Naive thymus-derived CD4-positive, alpha-beta T cell (primary cell): Measurements from ENCODE around the gene RTEL1. TPM values are rescaled to one million over a fixed set of nuclear protein-coding genes. Genes with fewer than 3 reads are reported as not detected.
A peak's percentile ranks its signal among the peaks of the same experiment; 100 is the strongest.

ENCODE experiments used
- ATAC-seq: fragments of 150-1000 bp; cut with Tn5 transposase; 2 replicates; pipeline ENCODE4 v1.10.0; 2021; ENCODE audit warnings: mild to moderate bottlenecking, moderate library complexity
- CTCF ChIA-PET: fragments of 350-600 bp; sonication (Branson Sonifier 250); formaldehyde crosslinking; loops from one replicate; lab custom pipeline; 2021; ENCODE audit warnings: antibody characterized with exemption; lab: Charles Lee
- POLR2A ChIA-PET: fragments of 350-600 bp; sonication (Branson Sonifier 250); formaldehyde crosslinking; loops from one replicate; lab custom pipeline; 2021; ENCODE audit warnings: antibody characterized with exemption, inconsistent platforms; lab: Charles Lee
- DNase-seq, 9 donors: peaks; one replicate each; pipeline versions ENCODE4 v3.0.0 to v3.0.0-alpha.2; 2020 to 2022; ENCODE audit warnings: mixed read lengths in 1 of 9
- H3K27ac ChIP-seq: one replicate; pipeline ENCODE4 v1.7.0; 2013; ENCODE audit warnings: mild to moderate bottlenecking, low read depth, low read length, moderate library complexity
- H3K27me3 ChIP-seq, 2 donors: one replicate each; pipeline ENCODE4 v1.7.0; 2013; ENCODE audit warnings: low read length in 2 of 2, mild to moderate bottlenecking in 2 of 2, moderate library complexity in 2 of 2; ENCODE audit not compliant: control insufficient read depth in 2 of 2, insufficient read depth in 2 of 2
- H3K36me3 ChIP-seq, 3 experiments: 1 replicate in 2 of 3; 2 replicates in 1 of 3; pipeline ENCODE4 v1.7.0; 2013; ENCODE audit warnings: low read length in 3 of 3, mild to moderate bottlenecking in 3 of 3, moderate library complexity in 1 of 3; ENCODE audit not compliant: insufficient read depth in 3 of 3, control insufficient read depth in 2 of 3
- H3K4me1 ChIP-seq, 2 donors: one replicate each; pipeline ENCODE4 v1.7.0; 2013; ENCODE audit warnings: low read length in 2 of 2, mild to moderate bottlenecking in 2 of 2, moderate library complexity in 1 of 2; ENCODE audit not compliant: control insufficient read depth in 2 of 2, insufficient read depth in 2 of 2
- H3K4me3 ChIP-seq: 2 replicates; pipeline ENCODE4 v1.7.0; 2013; ENCODE audit warnings: mild to moderate bottlenecking, low read length
- H3K9me3 ChIP-seq, 3 experiments: 1 replicate in 2 of 3; 2 replicates in 1 of 3; pipeline ENCODE4 v1.7.0; 2013; ENCODE audit warnings: low read length in 3 of 3; ENCODE audit not compliant: control insufficient read depth in 2 of 3
- H3K27ac Mint-ChIP-seq, 9 donors: one replicate each; pipeline ENCODE4 v1.8.0; 2020 to 2022; ENCODE audit warnings: mixed read lengths in 9 of 9, mild to moderate bottlenecking in 8 of 9, moderate library complexity in 5 of 9, inconsistent platforms in 2 of 9
- H3K27me3 Mint-ChIP-seq, 5 donors: one replicate each; pipeline ENCODE4 v1.8.0; 2021 to 2022; ENCODE audit warnings: mixed read lengths in 5 of 5, mild to moderate bottlenecking in 1 of 5
- H3K36me3 Mint-ChIP-seq, 5 donors: one replicate each; pipeline ENCODE4 v1.8.0; 2020 to 2022; ENCODE audit warnings: mixed read lengths in 5 of 5, mild to moderate bottlenecking in 3 of 5, inconsistent platforms in 1 of 5
- H3K4me1 Mint-ChIP-seq, 7 donors: one replicate each; pipeline ENCODE4 v1.8.0; 2020 to 2022; ENCODE audit warnings: mixed read lengths in 7 of 7, mild to moderate bottlenecking in 3 of 7, inconsistent platforms in 1 of 7
- H3K4me3 Mint-ChIP-seq, 10 donors: one replicate each; pipeline ENCODE4 v1.8.0; 2020 to 2022; ENCODE audit warnings: mild to moderate bottlenecking in 10 of 10, mixed read lengths in 10 of 10, moderate library complexity in 6 of 10, inconsistent platforms in 2 of 10
- H3K9me3 Mint-ChIP-seq, 11 donors: one replicate each; pipeline ENCODE4 v1.8.0; 2020 to 2022; ENCODE audit warnings: mixed read lengths in 11 of 11, mild to moderate bottlenecking in 4 of 11, inconsistent platforms in 1 of 11, moderate library complexity in 1 of 11
- intact Hi-C, 2 donors: fragments of 100-400 bp; cut with micrococcal nuclease; formaldehyde crosslinking; loops; one replicate each; pipeline ENCODE4 v1.15.1; 2023
- polyA plus RNA-seq, 2 donors: library from polyadenylated mRNA; unstranded; fragments of 300-500 nt; fragmentation: Illumina TruSeq; gene quantifications; one replicate each; pipeline ENCODE4 v1.2.3, GENCODE V29; 2021
- total RNA-seq, 6 experiments: library from RNA in 5 of 6; stranded (reverse) in 5 of 6; gene quantifications; 1 replicate in 5 of 6; 2 replicates in 1 of 6; pipeline ENCODE4 v1.2.3 and lab custom pipeline; 2021 to 2026

Gene RTEL1
- total and polyA plus RNA-seq, 7 experiments from 2014 or later: 1.9 to 47.2 (median 31.6) TPM

DNA sequence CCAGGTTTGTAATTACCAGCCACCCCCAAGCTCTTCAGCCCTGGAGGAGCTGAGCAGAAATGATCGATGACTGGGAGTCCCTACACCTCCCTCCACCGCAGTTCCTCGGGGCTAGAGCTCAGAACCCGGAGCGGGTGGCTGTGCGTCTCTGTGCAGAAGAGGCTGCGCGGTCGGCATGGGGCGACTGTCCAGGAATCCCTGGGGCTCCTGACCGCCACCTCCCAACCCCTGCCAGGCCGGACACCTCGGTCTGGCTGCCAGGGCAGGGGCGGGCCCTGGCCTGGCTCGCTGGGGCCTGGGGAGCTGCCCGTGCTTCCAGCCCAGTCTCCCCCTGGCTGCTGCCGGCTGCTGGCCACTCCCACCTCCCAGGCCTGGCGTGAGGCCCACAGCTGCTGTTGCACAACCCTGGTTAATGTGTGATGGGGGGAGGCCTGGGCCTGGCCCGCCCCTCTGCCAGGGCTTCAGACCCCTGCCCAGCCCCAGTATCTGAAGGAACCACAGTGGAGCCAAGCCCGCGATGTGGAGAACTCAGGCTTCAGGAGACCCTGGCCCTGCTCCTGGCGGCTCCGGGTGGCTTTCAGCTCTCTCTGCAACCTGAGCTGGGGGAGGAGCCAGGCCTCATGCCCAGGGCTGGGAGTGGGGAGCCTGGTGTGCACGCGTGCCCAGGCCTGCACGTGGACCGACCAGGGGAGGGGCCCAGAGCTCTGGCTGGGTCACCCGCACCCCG lies 82.7 kb downstream of the RTEL1 start:
- ChIA-PET CTCF (interaction anchor here (0.6 to 1.5 kb wide), 8 partner anchors 10 to 299 kb away, joined by 3 to 7 read pairs (median 4); partner anchors contain the start of genes ARFRP1, TPD52L2 and ZGPAT), POLR2A (interaction anchor here (0.6 to 9.9 kb wide), 11 partner anchors 8 to 125 kb away, joined by 3 to 137 read pairs (median 3); partner anchors contain the start of genes ARFRP1, TPD52L2 and ZGPAT)
- Histone ChIP-seq H3K36me3 (peaks cover 0 to 27% (median 0%) of the 10 kb centered on the region in 3 experiments), H3K9me3 (no peaks in the 10 kb centered on the region), H3K4me3 (peak overlapping the region; percentile 69), H3K27ac (peak overlapping the region; percentile 71), H3K27me3 (no peaks in the 10 kb centered on the region), H3K4me1 (peaks cover 17 to 25% of the 10 kb centered on the region in 2 donors)
- peak overlapping the region in 2 of 9 donors; percentile 38 to 82 for H3K27ac Mint-ChIP-seq
- no peaks in the 10 kb centered on the region for H3K9me3 Mint-ChIP-seq
- intact Hi-C loops: loop anchor here in 1 of 2 donors (1.0 to 5.0 kb wide), 2 partner anchors 11 to 33 kb away; partner anchors contain the start of genes ARFRP1 and ZGPAT
- ATAC-seq (peak; percentile 16), DNase-seq (peak in 7 of 9 donors; percentile 31 to 56 (median 50))
- peaks cover 5 to 14% (median 9%) of the 10 kb centered on the region in 7 donors for H3K4me1 Mint-ChIP-seq
- peak overlapping the region; percentile 40 to 84 (median 66) for H3K4me3 Mint-ChIP-seq
- peaks cover 0 to 7% (median 0%) of the 10 kb centered on the region in 5 donors for H3K36me3 Mint-ChIP-seq
- H3K27me3 Mint-ChIP-seq: no peaks in the 10 kb centered on the region

DNA sequence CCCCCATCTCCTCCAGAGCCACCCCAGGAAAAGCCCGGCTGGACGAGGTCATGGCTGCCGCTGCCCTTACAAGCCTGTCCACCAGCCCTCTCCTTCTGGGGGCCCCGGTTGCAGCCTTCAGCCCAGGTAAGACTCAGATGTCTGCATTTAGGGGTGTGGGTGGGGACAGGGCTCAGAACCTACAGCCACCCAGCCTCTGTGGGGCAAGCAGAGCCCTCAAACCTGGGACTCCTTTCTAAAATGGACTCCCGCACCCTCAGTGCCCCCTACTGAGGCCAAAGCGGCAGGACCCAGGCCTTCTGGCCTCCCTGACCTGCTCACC lies 83.2 kb downstream of the RTEL1 start:
- Mint-ChIP-seq H3K27me3 (no peaks in the 10 kb centered on the region), H3K36me3 (peaks cover 0 to 4% (median 0%) of the 10 kb centered on the region in 5 donors), H3K4me1 (peaks cover 0 to 9% (median 5%) of the 10 kb centered on the region in 7 donors), H3K4me3 (peak overlapping the region; percentile 25 to 84 (median 64)), H3K9me3 (no peaks in the 10 kb centered on the region), H3K27ac (peak overlapping the region in 2 of 9 donors; percentile 28 to 82)
- ATAC-seq (no peak), DNase-seq (no peak)
- H3K27ac ChIP-seq: peak overlapping the region; percentile 71
- CTCF ChIA-PET: interaction anchor here (1.2 to 1.5 kb wide), 4 partner anchors 9 to 203 kb away, joined by 4 to 7 read pairs (median 4); partner anchors contain the start of genes ARFRP1 and ZGPAT
- intact Hi-C loops: loop anchor here in 1 of 2 donors (5.0 kb wide), 1 partner anchor 34 kb away; the partner anchor contains the start of genes ARFRP1 and ZGPAT
- POLR2A ChIA-PET: interaction anchor here (1.2 to 9.9 kb wide), 6 partner anchors 10 to 124 kb away, joined by 3 to 137 read pairs (median 8); partner anchors contain the start of genes ARFRP1, TPD52L2 and ZGPAT
- H3K9me3 ChIP-seq: no peaks in the 10 kb centered on the region
- peak overlapping the region; percentile 69 for H3K4me3 ChIP-seq
- peaks cover 12 to 19% of the 10 kb centered on the region in 2 donors for H3K4me1 ChIP-seq
- no peaks in the 10 kb centered on the region for H3K27me3 ChIP-seq
- peaks cover 0 to 24% (median 0%) of the 10 kb centered on the region in 3 experiments for H3K36me3 ChIP-seq

DNA sequence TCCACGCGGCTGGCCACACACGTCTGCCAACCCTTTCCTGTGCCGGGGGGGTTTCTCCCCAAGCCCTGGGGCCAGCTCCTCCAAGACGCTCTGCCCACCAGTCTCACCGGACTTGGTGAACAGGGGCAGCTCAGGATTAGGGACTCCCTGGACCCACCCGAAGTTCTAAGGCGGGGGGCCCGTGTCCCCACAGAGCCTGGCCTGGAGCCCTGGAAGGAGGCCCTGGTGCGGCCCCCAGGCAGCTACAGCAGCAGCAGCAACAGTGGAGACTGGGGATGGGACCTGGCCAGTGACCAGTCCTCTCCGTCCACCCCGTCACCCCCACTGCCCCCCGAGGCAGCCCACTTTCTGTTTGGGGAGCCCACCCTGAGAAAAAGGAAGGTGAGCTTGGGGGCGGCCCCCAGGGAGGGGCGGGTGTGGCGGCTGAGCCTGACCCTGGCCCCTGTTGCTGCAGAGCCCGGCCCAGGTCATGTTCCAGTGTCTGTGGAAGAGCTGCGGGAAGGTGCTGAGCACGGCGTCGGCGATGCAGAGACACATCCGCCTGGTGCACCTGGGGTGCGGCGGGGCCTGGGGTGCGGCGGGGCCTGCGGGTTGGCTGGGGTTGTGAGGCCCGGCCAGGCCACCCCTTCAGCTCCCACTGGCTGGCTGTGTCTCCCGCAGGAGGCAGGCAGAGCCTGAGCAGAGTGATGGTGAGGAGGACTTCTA lies 83.7 kb downstream of the RTEL1 start:
- Mint-ChIP-seq H3K9me3 (no peaks in the 10 kb centered on the region), H3K27me3 (no peaks in the 10 kb centered on the region), H3K36me3 (peaks cover 0 to 4% (median 0%) of the 10 kb centered on the region in 5 donors), H3K27ac (peak overlapping the region in 1 of 9 donors; percentile 28), H3K4me3 (peak overlapping the region in 9 of 10 donors; percentile 25 to 84 (median 65)), H3K4me1 (peaks cover 0 to 6% (median 4%) of the 10 kb centered on the region in 7 donors)
- CTCF ChIA-PET: interaction anchor here (0.5 to 1.5 kb wide), 2 partner anchors 14 to 204 kb away, joined by 4 to 7 read pairs; no protein-coding TSS in a partner anchor
- Histone ChIP-seq H3K36me3 (peaks cover 0 to 22% (median 0%) of the 10 kb centered on the region in 3 experiments), H3K9me3 (no peaks in the 10 kb centered on the region), H3K4me3 (no peak overlapping the region), H3K27ac (peak overlapping the region; percentile 71), H3K4me1 (peaks cover 12 to 19% of the 10 kb centered on the region in 2 donors), H3K27me3 (no peaks in the 10 kb centered on the region)
- DNase-seq (no peak), ATAC-seq (no peak)
- intact Hi-C loops: loop anchor here in 1 of 2 donors (5.0 kb wide), 1 partner anchor 35 kb away; the partner anchor contains the start of genes ARFRP1 and ZGPAT
- POLR2A ChIA-PET: interaction anchor here (1.2 to 9.9 kb wide), 5 partner anchors 9 to 124 kb away, joined by 3 to 137 read pairs (median 12); partner anchors contain the start of genes ARFRP1, TPD52L2 and ZGPAT

DNA sequence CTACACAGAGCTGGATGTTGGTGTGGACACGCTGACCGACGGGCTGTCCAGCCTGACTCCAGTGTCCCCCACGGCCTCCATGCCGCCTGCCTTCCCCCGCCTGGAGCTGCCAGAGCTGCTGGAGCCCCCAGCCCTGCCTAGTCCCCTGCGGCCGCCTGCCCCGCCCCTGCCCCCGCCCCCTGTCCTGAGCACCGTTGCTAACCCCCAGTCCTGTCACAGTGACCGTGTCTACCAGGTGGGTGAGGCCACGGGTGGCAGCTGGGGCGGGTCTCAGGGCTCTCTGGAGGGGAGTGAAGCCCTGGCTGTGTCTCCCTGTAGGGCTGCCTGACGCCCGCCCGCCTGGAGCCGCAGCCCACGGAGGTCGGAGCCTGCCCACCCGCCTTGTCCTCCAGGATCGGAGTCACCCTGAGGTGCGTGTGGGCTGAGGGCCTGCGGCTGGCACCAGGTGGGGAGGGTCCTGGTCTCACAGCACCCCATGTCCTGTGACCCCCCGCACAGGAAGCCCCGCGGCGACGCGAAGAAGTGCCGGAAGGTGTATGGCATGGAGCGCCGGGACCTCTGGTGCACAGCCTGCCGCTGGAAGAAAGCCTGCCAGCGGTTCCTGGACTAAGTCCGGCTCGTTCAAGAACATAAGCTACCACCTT lies 84.4 kb downstream of the RTEL1 start:
- Mint-ChIP-seq H3K36me3 (peaks cover 0 to 4% (median 0%) of the 10 kb centered on the region in 5 donors), H3K4me1 (peaks cover 0 to 6% (median 0%) of the 10 kb centered on the region in 7 donors), H3K4me3 (no peak overlapping the region), H3K27me3 (no peaks in the 10 kb centered on the region), H3K9me3 (no peaks in the 10 kb centered on the region), H3K27ac (no peak overlapping the region)
- intact Hi-C loops: loop anchor here in 1 of 2 donors (5.0 kb wide), 1 partner anchor 35 kb away; the partner anchor contains the start of genes ARFRP1 and ZGPAT
- ATAC-seq: no peak
- Histone ChIP-seq H3K27me3 (no peaks in the 10 kb centered on the region), H3K27ac (no peak overlapping the region), H3K36me3 (peaks cover 0 to 21% (median 0%) of the 10 kb centered on the region in 3 experiments), H3K4me1 (peaks cover 12 to 19% of the 10 kb centered on the region in 2 donors), H3K4me3 (no peak overlapping the region), H3K9me3 (no peaks in the 10 kb centered on the region)
- no peak for DNase-seq
- CTCF ChIA-PET: interaction anchor here (0.5 kb wide), 1 partner anchor 15 kb away, joined by 7 read pairs; no protein-coding TSS in a partner anchor
- POLR2A ChIA-PET: interaction anchor here (0.7 to 9.9 kb wide), 6 partner anchors 8 to 123 kb away, joined by 3 to 137 read pairs (median 8); partner anchors contain the start of genes ARFRP1, TPD52L2 and ZGPAT

DNA sequence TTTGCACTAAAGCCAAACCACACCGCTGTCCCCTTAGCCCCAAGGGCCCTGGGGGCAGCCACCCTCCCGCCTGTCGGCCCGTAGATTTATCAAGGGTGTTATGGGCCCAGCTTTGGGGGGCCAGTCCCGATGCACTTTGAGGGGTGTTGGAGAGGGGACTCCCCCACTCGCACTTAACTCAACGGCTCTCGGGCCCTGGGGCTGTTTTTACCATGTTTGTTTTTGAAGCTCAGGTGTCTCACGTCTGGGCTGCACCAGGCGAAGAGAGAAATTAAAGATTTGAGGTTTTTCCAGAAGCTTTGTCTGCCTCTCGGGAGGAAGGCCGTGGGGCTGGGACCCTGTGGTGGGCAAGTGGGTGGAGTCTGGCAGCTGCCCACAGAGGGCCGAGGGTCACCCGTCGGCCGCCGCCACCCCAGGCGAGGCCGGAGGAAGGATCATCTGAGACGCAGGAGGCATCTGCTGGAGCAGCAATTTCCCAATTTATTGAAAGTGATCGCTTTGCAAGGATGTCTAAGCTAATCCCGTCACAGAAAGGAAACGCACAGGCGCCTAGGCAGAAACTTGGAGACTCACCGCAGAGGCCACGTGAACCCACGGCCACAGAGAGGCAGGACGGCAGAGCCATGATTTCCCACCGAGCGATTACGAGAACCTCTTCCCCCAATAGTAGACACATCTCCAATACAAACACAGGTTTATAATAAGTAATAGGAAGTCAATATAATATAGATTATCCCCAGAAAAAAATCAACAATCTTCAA lies 85.3 kb downstream of the RTEL1 start:
- Mint-ChIP-seq H3K36me3 (peaks cover 0 to 4% (median 0%) of the 10 kb centered on the region in 5 donors), H3K27me3 (no peaks in the 10 kb centered on the region), H3K4me3 (peak overlapping the region in 1 of 10 donors; percentile 28), H3K4me1 (peaks cover 0 to 6% (median 0%) of the 10 kb centered on the region in 7 donors), H3K9me3 (no peaks in the 10 kb centered on the region), H3K27ac (peak overlapping the region in 3 of 9 donors; percentile 12 to 39 (median 14))
- Histone ChIP-seq H3K4me3 (no peak overlapping the region), H3K4me1 (peaks cover 9 to 16% of the 10 kb centered on the region in 2 donors), H3K9me3 (no peaks in the 10 kb centered on the region), H3K27ac (no peak overlapping the region), H3K27me3 (no peaks in the 10 kb centered on the region), H3K36me3 (peaks cover 0 to 21% (median 0%) of the 10 kb centered on the region in 3 experiments)
- ChIA-PET POLR2A (interaction anchor here (0.7 to 1.2 kb wide), 3 partner anchors 8 to 37 kb away, joined by 3 to 4 read pairs (median 3); partner anchors contain the start of genes ARFRP1 and ZGPAT), CTCF (no interaction called here)
- ATAC-seq (no peak), DNase-seq (no peak)
- intact Hi-C loops: loop anchor here in 1 of 2 donors (5.0 kb wide), 1 partner anchor 36 kb away; the partner anchor contains the start of genes ARFRP1 and ZGPAT
